Renal cortex interstitium (tissue), 15 donors: Measurements from ENCODE around the gene NHEJ1. TPM values are rescaled to one million over a fixed set of nuclear protein-coding genes. Genes with fewer than 3 reads are reported as not detected.
"Not testable (repeated sequence)": the region's sequence is repeated elsewhere in the genome, so short reads cannot be mapped to it uniquely, and the experiment has no call there.

Experiments
- DNase-seq, 11 donors: peaks; one replicate each; pipeline ENCODE4 v3.0.0-alpha.2; 2013; ENCODE audit warnings: low read depth in 9 of 11, low spot score in 4 of 11; ENCODE audit errors: extremely low read depth in 1 of 11
- long read RNA-seq, 16 experiments: transcript quantifications; one replicate each; lab custom pipeline, GENCODE V29; 2026
- polyA plus RNA-seq, 3 donors: library from polyadenylated mRNA; unstranded; fragments of 120-200 nt; gene quantifications; one replicate each; pipeline ENCODE4 v1.2.1, GENCODE V29; 2013; ENCODE audit not compliant: insufficient read length in 3 of 3

The NHEJ1 gene
- 10 to 100 TPM; 16.7 to 21.4 (median 17.0) TPM for polyA plus RNA-seq
- long read RNA-seq, donor 1, partial matches to known transcripts = 0 of 4 reads
- long read RNA-seq, donor 1, other reads (novel, unspliced or antisense) = 0 of 4 reads
- long read RNA-seq, donor 2, partial matches to known transcripts = 0 of 4 reads
- long read RNA-seq, donor 2, other reads (novel, unspliced or antisense) = 0 of 4 reads
- long read RNA-seq, donor 3, partial matches to known transcripts = 0 of 4 reads
- long read RNA-seq, donor 3, other reads (novel, unspliced or antisense) = 0 of 4 reads
- long read RNA-seq, donor 4, transcript NHEJ1-201 (8 exons, 2,094 nt) = major isoform, 5 of 5 reads
- long read RNA-seq, donor 4, partial matches to known transcripts = 0 of 5 reads
- long read RNA-seq, donor 4, other reads (novel, unspliced or antisense) = 0 of 5 reads
- long read RNA-seq, donor 5 = 0 reads
- long read RNA-seq, donor 6, transcript NHEJ1-201 (8 exons, 2,094 nt) = major isoform, 9 of 9 reads
- long read RNA-seq, donor 6, partial matches to known transcripts = 0 of 9 reads
- long read RNA-seq, donor 6, other reads (novel, unspliced or antisense) = 0 of 9 reads
- long read RNA-seq, donor 7, transcript NHEJ1-201 (8 exons, 2,094 nt) = major isoform, 6 of 6 reads
- long read RNA-seq, donor 7, partial matches to known transcripts = 0 of 6 reads
- long read RNA-seq, donor 7, other reads (novel, unspliced or antisense) = 0 of 6 reads
- long read RNA-seq, donor 8, partial matches to known transcripts = 0 of 4 reads
- long read RNA-seq, donor 8, other reads (novel, unspliced or antisense) = 0 of 4 reads
- long read RNA-seq, donor 9, partial matches to known transcripts = 0 of 2 reads
- long read RNA-seq, donor 9, other reads (novel, unspliced or antisense) = 0 of 2 reads
- long read RNA-seq, donor 10, partial matches to known transcripts = 0 of 1 reads
- long read RNA-seq, donor 10, other reads (novel, unspliced or antisense) = 0 of 1 reads
- long read RNA-seq, donor 11, partial matches to known transcripts = 0 of 3 reads
- long read RNA-seq, donor 11, other reads (novel, unspliced or antisense) = 0 of 3 reads
- long read RNA-seq, donor 12 = 0 reads
- long read RNA-seq, donor 13, transcript NHEJ1-201 (8 exons, 2,094 nt) = major isoform, 6 of 6 reads
- long read RNA-seq, donor 13, partial matches to known transcripts = 0 of 6 reads
- long read RNA-seq, donor 13, other reads (novel, unspliced or antisense) = 0 of 6 reads
- long read RNA-seq, donor 14, partial matches to known transcripts = 0 of 1 reads
- long read RNA-seq, donor 14, other reads (novel, unspliced or antisense) = 0 of 1 reads
- long read RNA-seq, donor 15, partial matches to known transcripts = 0 of 3 reads
- long read RNA-seq, donor 15, other reads (novel, unspliced or antisense) = 0 of 3 reads
- long read RNA-seq, donor 16, transcript NHEJ1-201 (8 exons, 2,094 nt) = major isoform, 9 of 9 reads
- long read RNA-seq, donor 16, partial matches to known transcripts = 0 of 9 reads
- long read RNA-seq, donor 16, other reads (novel, unspliced or antisense) = 0 of 9 reads

GRCh38 chr2:219160186-219161017, at the start of gene NHEJ1:
Gene NHEJ1 (minus strand): TSS chr2:219160815. CDS start chr2:219158362, 2,453 bp downstream.
- DNase-seq = peak in 10 of 11 donors; percentile 82 to 91 (median 85)

GRCh38 chr2:219209236-219210195, 48.9 kb upstream of the NHEJ1 start:
- no peak for DNase-seq

- DNase-seq = no peak
Observed at GRCh38 chr2:219207884-219208740, 47.5 kb upstream of the NHEJ1 start.

GRCh38 chr2:219207134-219207883, 46.7 kb upstream of the NHEJ1 start:
- DNase-seq = no peak

- peak; percentile 86 to 95 (median 93) for DNase-seq
Observed at GRCh38 chr2:219206328-219207133, 45.9 kb upstream of the NHEJ1 start, which contains the start of gene ZFAND2B. Gene ZFAND2B (plus strand): TSS chr2:219206782. CDS start chr2:219206988, 206 bp downstream.

- DNase-seq = no peak
Observed at GRCh38 chr2:219205981-219206327, 45.3 kb upstream of the NHEJ1 start.

- DNase-seq = no peak
Observed at GRCh38 chr2:219205165-219205538, 44.5 kb upstream of the NHEJ1 start.

- no peak for DNase-seq
Observed at GRCh38 chr2:219204425-219205164, 44.0 kb upstream of the NHEJ1 start.

GRCh38 chr2:219201331-219201730, 40.7 kb upstream of the NHEJ1 start:
- not testable (repeated sequence) for DNase-seq

GRCh38 chr2:219200502-219201326, 40.1 kb upstream of the NHEJ1 start:
- not testable (repeated sequence) for DNase-seq

GRCh38 chr2:219199470-219200211, 39.0 kb upstream of the NHEJ1 start:
- DNase-seq = no peak

GRCh38 chr2:219198974-219199373, 38.4 kb upstream of the NHEJ1 start:
- no peak for DNase-seq
